Mesothelial cell of epicardium (in vitro differentiated cells): ENCODE data around the gene DTNA. TPM values are rescaled to one million over a fixed set of nuclear protein-coding genes. Genes with fewer than 3 reads are reported as not detected.
"Not testable (repeated sequence)": the region's sequence is repeated elsewhere in the genome, so short reads cannot be mapped to it uniquely, and the experiment has no call there.

ENCODE experiments used
- DNase-seq, 2 experiments: peaks; one replicate each; pipeline ENCODE4 v3.0.0; 2021; ENCODE audit warnings: low spot score in 2 of 2; ENCODE audit not compliant: unreplicated experiment in 2 of 2
- H3K27ac Mint-ChIP-seq: 2 replicates; pipeline ENCODE4 v1.8.0; 2021; ENCODE audit warnings: mixed read lengths
- H3K27me3 Mint-ChIP-seq: 2 replicates; pipeline ENCODE4 v1.8.0; 2021; ENCODE audit warnings: low read depth, mixed read lengths
- H3K36me3 Mint-ChIP-seq: 2 replicates; pipeline ENCODE4 v1.8.0; 2021; ENCODE audit warnings: mixed read lengths
- H3K4me1 Mint-ChIP-seq: 2 replicates; pipeline ENCODE4 v1.8.0; 2021; ENCODE audit warnings: mixed read lengths
- H3K4me3 Mint-ChIP-seq: 2 replicates; pipeline ENCODE4 v1.8.0; 2021; ENCODE audit warnings: mild to moderate bottlenecking, moderate library complexity, mixed read lengths
- H3K9me3 Mint-ChIP-seq: 2 replicates; pipeline ENCODE4 v1.8.0; 2021; ENCODE audit warnings: mixed read lengths
- total RNA-seq: library from RNA; stranded (reverse); gene quantifications from 3 replicates; pipeline ENCODE4 v1.2.1, GENCODE V29; 2021
- TF ChIP-seq, protein P1 (sequence below): fragments of 200-600 bp; sonication (generic); IDR thresholded peaks from one replicate; pipeline ENCODE4 v1.5.0; 2021; ENCODE audit warnings: antibody characterized with exemption; ENCODE audit not compliant: unreplicated experiment

DTNA gene
- total RNA-seq, 1 donor from 2014 or later, result 10.1 TPM

DNA sequence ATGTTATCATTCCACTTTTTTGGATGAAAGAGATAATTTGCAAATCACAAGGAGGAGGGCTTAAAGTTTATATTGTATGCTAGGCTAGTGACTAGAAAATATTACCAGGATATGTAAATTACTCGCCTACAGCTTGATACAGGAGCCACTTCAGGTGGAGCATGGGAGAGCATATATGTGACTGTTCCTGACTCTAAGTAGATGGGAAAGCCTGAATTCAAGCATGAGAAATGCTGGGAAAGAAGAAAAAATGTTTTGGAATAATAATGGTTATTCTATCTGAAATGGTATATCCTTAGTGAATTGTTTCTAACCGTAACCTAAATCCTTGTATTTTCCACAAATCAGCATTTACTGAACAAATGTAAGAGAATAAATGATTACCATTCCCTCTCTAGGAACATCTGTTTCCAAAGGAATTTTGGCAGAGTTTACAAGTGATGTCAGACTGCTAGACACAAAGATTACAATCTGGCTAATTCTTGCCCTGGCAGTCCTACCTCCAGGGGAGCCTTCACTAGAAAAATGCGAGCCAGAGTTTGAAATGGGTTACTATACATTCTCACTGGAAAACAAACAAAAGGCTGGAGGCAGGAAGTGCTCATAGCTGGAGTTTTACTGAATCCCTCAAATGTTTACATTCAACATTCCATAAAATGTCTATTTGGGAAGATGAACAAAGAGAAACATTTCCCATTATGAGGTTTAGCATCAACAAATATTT, 201.7 kb downstream of the DTNA start:
- no peaks in the 10 kb centered on the region for H3K36me3 Mint-ChIP-seq
- peaks cover 15% of the 10 kb centered on the region for H3K4me1 Mint-ChIP-seq
- H3K27me3 Mint-ChIP-seq, result no peaks in the 10 kb centered on the region
- H3K27ac Mint-ChIP-seq, result peak overlapping the region; percentile 35
- peaks cover 5% of the 10 kb centered on the region for H3K9me3 Mint-ChIP-seq
- no peak overlapping the region for H3K4me3 Mint-ChIP-seq
- no peak for DNase-seq
- TF ChIP-seq, protein P1, sequence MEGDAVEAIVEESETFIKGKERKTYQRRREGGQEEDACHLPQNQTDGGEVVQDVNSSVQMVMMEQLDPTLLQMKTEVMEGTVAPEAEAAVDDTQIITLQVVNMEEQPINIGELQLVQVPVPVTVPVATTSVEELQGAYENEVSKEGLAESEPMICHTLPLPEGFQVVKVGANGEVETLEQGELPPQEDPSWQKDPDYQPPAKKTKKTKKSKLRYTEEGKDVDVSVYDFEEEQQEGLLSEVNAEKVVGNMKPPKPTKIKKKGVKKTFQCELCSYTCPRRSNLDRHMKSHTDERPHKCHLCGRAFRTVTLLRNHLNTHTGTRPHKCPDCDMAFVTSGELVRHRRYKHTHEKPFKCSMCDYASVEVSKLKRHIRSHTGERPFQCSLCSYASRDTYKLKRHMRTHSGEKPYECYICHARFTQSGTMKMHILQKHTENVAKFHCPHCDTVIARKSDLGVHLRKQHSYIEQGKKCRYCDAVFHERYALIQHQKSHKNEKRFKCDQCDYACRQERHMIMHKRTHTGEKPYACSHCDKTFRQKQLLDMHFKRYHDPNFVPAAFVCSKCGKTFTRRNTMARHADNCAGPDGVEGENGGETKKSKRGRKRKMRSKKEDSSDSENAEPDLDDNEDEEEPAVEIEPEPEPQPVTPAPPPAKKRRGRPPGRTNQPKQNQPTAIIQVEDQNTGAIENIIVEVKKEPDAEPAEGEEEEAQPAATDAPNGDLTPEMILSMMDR, result no peak

DNA sequence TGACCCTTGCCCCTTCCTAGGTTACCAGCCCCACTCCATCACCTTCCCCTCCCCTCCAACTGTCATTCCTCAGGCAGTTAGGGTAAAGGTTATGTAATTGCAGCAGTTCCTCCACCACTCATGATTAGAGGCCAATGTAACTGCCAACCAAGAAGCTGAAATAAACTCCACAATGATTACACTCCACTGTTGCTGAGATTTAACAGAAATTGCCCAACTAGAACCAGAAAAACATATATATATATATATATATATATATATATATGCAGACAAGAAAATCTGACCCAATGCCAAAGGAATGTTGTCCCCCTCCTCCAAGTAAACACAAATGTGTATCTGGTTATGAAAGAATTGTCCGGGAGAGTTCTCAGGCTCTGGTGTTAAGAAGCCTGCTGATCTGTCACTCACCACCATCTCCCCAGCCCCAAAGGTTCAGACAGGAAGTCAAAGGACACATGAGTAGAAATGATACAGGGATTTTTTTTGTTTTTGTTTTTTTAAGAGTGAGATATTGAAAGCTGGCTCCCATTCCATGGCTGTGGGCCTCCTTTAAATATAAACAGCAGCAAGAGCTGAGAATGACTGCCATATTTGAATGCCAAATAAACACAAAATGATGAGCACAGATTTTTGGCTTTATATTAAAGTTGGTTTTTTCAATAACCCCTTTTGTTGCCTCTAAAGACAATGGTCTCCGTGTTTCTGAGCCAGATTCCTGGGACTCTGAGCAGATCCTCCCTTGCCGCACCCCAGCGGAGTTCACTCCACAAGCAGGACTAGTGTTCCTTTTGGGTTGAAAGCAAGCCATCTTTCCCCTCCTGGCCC, 204.0 kb downstream of the DTNA start:
- DNase-seq, result no peak
- TF ChIP-seq, protein P1, result no peak
- Mint-ChIP-seq H3K4me1 (peaks cover 18% of the 10 kb centered on the region), H3K27me3 (no peaks in the 10 kb centered on the region), H3K9me3 (no peaks in the 10 kb centered on the region), H3K36me3 (no peaks in the 10 kb centered on the region), H3K4me3 (no peak overlapping the region), H3K27ac (peak overlapping the region; percentile 76)

DNA sequence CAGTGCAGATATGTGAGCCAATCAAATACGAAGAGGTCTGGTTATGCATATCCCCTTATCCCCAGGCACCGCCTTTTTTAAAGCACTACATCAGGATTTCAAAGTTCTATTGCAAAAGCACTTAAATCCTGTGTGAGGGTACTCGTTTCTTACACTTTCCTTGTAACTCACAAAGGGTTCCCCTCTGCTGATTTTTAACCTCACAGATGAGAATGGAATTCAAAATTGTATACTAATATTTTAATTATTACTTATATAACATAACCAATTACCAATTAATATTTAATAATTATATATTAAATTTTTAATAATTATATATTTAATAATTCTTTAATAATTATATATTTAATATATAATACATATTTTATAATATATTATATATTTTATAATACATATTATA, 204.9 kb downstream of the DTNA start:
- no peak overlapping the region for H3K4me3 Mint-ChIP-seq
- no peak overlapping the region for H3K27ac Mint-ChIP-seq
- H3K36me3 Mint-ChIP-seq, result no peaks in the 10 kb centered on the region
- H3K9me3 Mint-ChIP-seq, result no peaks in the 10 kb centered on the region
- TF ChIP-seq, protein P1, result no peak
- H3K4me1 Mint-ChIP-seq, result peaks cover 22% of the 10 kb centered on the region
- no peak for DNase-seq
- no peaks in the 10 kb centered on the region for H3K27me3 Mint-ChIP-seq

DNA sequence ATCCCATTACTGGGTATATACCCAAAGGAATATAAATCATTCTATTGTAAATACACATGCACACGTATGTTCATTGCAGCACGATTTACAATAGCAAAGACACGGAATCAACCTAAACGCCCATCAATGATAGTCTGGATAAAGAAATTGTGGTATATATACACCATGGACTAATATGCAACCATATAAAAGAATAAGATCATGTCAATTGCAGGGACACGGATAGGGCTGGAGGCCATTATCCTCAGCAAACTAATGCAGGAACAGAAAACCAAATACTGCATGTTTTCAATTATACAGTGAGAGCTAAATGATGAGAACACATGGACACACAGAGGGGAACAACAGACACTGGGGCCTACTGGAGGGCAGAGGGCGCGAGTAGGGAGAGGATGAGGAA, 206.4 kb downstream of the DTNA start:
- peaks cover 21% of the 10 kb centered on the region for H3K4me1 Mint-ChIP-seq
- not testable (repeated sequence) for DNase-seq, H3K36me3 Mint-ChIP-seq, H3K4me3 Mint-ChIP-seq, H3K27me3 Mint-ChIP-seq, H3K9me3 Mint-ChIP-seq, H3K27ac Mint-ChIP-seq

DNA sequence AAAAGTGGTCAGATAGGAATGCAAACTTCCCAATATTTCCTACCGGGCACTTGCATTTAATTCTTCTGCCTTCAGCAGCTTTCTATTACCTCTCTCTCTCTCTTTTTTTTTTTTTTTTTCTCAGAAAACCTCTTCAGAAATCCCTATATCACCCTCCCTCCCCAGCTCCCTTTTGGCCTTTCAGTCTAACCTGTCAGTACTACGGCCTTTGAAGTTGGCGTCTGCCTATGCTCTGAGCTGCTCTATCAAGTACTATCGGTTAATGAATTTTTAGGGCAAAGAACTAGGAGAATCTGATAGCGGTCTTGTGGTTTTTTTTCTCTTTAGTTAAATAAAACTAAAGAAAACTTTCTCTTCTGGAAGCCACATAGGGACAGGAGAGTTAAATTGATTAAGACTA, 208.8 kb downstream of the DTNA start:
- Mint-ChIP-seq H3K4me3 (no peak overlapping the region), H3K4me1 (peaks cover 13% of the 10 kb centered on the region), H3K9me3 (peaks cover 12% of the 10 kb centered on the region), H3K27me3 (no peaks in the 10 kb centered on the region), H3K27ac (no peak overlapping the region), H3K36me3 (no peaks in the 10 kb centered on the region)
- TF ChIP-seq, protein P1, result no peak
- no peak for DNase-seq

DNA sequence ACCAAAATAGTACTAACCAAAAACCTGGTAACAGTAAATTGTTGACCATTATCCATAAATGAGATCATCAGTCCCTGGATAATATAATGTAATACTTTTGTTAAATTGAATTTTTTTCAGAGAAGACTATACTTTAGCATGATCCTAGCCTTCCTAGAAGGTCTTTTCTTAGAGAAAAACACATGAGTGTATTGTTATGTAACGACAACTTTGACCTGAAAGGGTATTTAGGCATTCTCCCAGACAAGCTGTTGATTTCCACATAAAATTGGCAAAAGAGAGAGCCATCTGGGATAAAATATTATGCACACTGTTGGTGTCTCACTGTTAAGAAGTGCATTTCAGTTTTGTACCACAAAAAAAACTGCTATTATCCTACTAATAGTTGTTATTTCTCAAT, 211.1 kb downstream of the DTNA start:
- peaks cover 18% of the 10 kb centered on the region for H3K9me3 Mint-ChIP-seq
- no peak overlapping the region for H3K4me3 Mint-ChIP-seq

More for the DNA sequence above, 211.1 kb downstream of the DTNA start:
- no peak for DNase-seq
- H3K36me3 Mint-ChIP-seq, result no peaks in the 10 kb centered on the region
- no peak overlapping the region for H3K27ac Mint-ChIP-seq
- peaks cover 8% of the 10 kb centered on the region for H3K4me1 Mint-ChIP-seq
- no peaks in the 10 kb centered on the region for H3K27me3 Mint-ChIP-seq
- TF ChIP-seq, protein P1, result no peak
